ENCODE data around the gene CCDC134.
"Not testable (repeated sequence)": the region's sequence is repeated elsewhere in the genome, so short reads cannot be mapped to it uniquely, and the experiment has no call there.

Gene CCDC134

DNA sequence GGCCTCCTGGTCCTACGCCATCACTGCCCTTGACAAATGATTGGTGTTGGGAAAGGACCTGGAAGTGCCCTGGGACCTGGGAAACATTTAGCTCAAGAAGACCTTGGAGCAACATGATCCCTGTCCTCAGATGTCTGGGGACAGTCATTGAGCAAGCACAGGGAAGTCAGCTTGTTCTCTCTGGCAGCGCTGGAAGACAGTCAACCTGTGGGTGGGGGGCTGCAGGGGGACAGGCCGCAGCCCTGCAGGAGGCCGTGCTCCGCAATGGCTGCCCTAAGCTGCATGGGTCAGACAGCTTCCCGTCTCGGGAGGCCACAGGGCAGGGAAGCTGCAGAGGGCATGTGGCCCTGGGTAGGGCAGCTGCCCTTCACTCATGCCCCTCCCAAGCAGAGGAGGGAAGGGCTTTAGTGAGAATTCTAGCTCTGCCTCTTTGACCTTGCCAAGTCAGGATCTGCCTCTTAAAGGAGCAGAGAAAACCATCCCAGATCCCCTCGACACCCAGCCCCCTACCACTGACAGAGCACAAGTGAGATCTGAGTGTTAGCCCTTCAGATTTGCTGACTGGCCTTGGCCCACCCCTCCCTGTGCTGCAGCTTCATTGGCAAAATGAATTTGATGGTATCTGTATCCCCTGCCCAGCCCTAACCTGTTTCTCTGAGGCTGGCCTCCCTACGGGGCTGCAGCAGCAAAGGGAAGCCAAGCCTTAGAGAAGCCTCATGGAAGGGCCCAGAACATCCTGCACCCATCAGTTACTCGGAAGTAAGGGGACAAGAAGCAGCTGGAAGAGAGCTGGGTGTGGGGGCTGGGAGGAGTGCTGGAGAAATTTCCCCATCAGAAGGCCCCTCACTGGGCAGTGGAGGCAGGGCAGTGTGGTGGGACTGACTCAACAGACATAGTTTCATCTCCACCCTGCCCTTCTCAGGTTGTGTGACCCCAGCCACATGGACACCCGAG, 26.2 kb downstream of the CCDC134 start:
- Mint-ChIP-seq H3K4me1 (peaks cover 39% of the 10 kb centered on the region), H3K36me3 (no peaks in the 10 kb centered on the region), H3K27me3 (no peaks in the 10 kb centered on the region), H3K9me3 (no peaks in the 10 kb centered on the region), H3K27ac (peak overlapping the region; percentile 80), H3K4me3 (no peak overlapping the region)

DNA sequence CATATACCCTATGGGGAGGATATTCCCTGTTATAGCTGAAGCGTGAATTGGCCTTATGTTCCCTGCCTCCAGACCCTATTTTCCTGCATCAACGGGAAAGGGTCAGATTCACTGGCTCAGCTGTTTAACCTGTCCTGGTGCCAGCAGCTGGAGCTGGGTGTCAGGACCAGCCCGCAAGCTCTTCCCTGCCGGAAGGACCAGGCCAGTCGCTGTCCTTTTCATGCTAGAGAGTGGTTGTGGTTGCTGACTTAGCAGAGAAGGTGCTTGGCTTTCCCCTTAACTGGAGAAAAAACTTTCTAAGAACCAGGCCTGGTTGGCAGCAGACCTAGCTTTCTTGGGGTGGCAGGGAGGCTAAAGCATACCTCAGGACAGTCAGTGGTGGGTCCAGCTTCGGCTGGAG, 27.2 kb downstream of the CCDC134 start:
- peaks cover 36% of the 10 kb centered on the region for H3K4me1 Mint-ChIP-seq

DNA sequence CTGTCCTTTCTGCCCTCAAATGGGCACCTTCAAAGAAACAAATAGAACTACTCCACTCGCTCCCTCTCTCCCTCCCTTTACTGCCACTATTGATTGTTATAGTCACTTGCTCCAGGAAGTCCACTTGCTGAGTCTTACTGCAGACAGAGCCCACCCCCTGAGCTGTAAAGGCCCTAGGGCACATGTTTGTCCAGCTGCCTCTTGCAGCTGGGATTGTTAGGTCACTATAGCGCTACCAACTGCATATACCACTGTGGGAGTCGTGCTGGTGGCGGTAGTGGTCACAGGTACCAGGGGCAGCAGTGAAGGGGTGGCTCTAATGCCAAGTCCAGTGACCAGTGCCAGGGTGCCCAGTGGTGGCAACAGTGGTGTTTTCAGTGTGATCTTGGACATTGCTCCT, 28.0 kb downstream of the CCDC134 start:
- H3K27me3 Mint-ChIP-seq = no peaks in the 10 kb centered on the region
- peaks cover 29% of the 10 kb centered on the region for H3K4me1 Mint-ChIP-seq
- H3K4me3 Mint-ChIP-seq = no peak overlapping the region
- no peaks in the 10 kb centered on the region for H3K36me3 Mint-ChIP-seq
- H3K9me3 Mint-ChIP-seq = no peaks in the 10 kb centered on the region
- peak overlapping the region; percentile 20 for H3K27ac Mint-ChIP-seq

More for the DNA sequence above, 27.2 kb downstream of the CCDC134 start:
- H3K4me3 Mint-ChIP-seq = no peak overlapping the region
- no peaks in the 10 kb centered on the region for H3K9me3 Mint-ChIP-seq
- H3K27ac Mint-ChIP-seq = peak overlapping the region; percentile 20
- no peaks in the 10 kb centered on the region for H3K36me3 Mint-ChIP-seq
- no peaks in the 10 kb centered on the region for H3K27me3 Mint-ChIP-seq

DNA sequence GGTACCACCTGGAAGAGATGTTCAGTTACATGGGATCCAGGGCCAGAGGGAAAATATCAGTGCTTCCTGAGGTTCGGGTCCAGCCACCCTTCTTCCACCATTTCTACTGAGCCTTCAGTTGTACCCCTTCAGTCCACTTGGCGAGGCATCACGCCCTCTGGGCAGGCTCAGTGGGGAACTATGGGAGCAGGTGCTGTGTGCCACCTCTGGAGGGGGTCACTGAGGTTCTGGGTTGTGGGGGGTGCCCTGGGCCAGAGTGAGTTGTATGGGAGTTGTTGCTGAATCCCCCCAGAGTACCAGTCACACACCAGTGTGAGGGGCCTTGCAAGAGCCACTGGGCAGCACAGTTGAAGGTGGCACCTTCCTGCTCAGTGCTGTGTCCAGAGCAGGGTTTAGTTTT, 29.7 kb downstream of the CCDC134 start:
- peaks cover 4% of the 10 kb centered on the region for H3K36me3 Mint-ChIP-seq
- H3K4me1 Mint-ChIP-seq = peaks cover 35% of the 10 kb centered on the region
- H3K4me3 Mint-ChIP-seq = no peak overlapping the region
- no peaks in the 10 kb centered on the region for H3K9me3 Mint-ChIP-seq
- H3K27me3 Mint-ChIP-seq = no peaks in the 10 kb centered on the region
- peak overlapping the region; percentile 8 for H3K27ac Mint-ChIP-seq

DNA sequence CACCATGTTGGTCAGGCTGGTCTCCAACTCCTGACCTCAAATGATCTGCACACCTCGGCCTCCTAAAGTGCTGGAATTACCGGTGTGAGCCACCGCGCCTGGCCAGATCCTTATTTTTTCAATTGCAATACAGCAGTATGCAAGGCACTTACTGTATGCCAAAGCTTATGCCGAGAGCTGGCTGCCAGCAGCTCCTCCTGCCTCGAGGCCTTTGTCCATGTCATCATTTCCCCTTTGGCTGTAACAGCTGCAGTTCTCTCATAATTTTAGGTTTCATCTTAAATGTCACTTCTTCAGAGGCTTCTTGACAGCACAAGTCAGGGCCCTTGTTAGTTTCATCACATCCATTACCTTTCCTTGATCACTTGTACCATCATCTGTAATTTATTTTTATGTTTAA, 30.9 kb downstream of the CCDC134 start:
- Mint-ChIP-seq H3K27me3 (no peaks in the 10 kb centered on the region), H3K27ac (peak overlapping the region; percentile 99), H3K4me3 (peak overlapping the region; percentile 91), H3K4me1 (peaks cover 39% of the 10 kb centered on the region), H3K9me3 (no peaks in the 10 kb centered on the region), H3K36me3 (peaks cover 9% of the 10 kb centered on the region)

DNA sequence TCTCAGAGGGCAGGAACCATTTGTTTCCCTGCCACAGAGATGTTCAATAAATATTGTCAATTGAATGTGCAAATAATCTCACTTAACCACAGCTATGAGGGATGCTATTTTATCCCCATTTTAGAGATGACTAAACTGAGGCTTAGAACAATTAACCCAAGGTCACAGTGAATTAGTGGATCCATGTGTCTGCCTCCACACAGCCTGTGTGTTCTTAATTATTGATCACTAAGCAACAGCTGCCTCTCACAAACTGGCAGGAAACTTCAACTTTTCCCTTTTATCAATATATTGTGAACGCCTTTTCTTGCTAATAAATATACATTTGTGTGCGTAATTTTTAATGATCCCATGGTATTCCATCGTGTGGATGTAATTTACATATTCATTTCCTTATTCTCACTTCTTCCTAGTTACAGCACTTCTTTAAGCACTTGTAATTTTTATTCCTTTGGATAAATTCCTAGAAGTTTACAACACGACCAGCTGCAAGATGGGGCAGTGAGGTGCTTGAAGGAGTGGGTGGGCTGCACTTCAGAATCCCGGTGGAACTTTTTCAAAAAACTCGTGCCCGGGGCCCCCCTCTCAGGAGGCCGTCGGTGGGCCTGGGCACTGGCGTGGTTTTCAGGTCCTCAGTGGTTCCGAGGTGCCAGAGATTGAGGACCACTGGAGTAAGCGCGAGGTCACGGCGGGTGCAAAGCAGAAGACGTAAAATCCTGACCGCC, 31.5 kb downstream of the CCDC134 start:
- H3K36me3 Mint-ChIP-seq = peaks cover 15% of the 10 kb centered on the region
- peaks cover 46% of the 10 kb centered on the region for H3K4me1 Mint-ChIP-seq
- peak overlapping the region; percentile 99 for H3K27ac Mint-ChIP-seq
- peak overlapping the region; percentile 91 for H3K4me3 Mint-ChIP-seq
- no peaks in the 10 kb centered on the region for H3K9me3 Mint-ChIP-seq
- H3K27me3 Mint-ChIP-seq = no peaks in the 10 kb centered on the region

DNA sequence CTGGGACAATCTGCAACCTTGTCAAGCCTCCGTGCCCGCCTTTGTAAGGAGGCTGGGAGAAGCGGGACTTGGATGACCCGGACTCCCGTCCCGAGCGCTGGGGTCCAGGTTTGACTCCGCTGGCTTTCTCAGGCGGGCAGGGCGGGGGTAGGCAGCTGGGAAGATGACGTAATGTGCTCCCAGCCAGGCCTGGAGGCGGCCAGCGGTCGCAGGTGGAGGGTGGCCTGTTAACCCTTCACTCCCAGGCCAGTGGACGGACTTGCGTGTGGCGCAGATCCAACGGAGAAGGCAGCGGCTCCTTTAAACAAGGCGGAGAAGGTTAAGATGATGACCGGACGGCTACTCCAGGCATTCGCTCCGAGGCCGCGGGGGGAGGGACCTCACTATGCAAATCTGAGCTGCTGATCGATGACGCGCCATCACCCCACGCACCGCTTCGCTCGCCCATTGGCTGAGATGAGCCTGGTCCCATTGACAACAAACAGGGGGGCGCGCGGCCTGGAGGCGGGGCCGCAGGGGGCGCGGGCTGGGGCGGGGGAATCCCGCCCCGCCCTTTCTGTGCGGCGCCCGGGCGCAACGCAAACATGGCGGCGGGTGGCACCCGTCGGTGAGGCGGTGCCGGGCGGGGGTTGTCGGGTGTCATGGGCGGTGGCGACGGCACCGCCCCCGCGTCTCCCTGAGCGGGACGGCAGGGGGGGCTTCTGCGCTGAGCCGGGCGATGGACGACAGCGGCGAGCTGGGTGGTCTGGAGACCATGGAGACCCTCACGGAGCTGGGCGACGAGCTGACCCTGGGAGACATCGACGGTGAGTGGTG, 32.3 kb downstream of the CCDC134 start, which contains the start of gene SREBF2:
TSS of gene SREBF2 (plus strand) at position 553 of the 816 bp plus-strand sequence. CDS start at position 719, 166 bp downstream.
- Mint-ChIP-seq H3K36me3 (peaks cover 16% of the 10 kb centered on the region), H3K4me3 (peak within 1 kb of the TSS; percentile 97), H3K27me3 (no peaks in the 10 kb centered on the region), H3K27ac (peak within 1 kb of the TSS; percentile 99), H3K9me3 (no peaks in the 10 kb centered on the region), H3K4me1 (peaks cover 47% of the 10 kb centered on the region)

DNA sequence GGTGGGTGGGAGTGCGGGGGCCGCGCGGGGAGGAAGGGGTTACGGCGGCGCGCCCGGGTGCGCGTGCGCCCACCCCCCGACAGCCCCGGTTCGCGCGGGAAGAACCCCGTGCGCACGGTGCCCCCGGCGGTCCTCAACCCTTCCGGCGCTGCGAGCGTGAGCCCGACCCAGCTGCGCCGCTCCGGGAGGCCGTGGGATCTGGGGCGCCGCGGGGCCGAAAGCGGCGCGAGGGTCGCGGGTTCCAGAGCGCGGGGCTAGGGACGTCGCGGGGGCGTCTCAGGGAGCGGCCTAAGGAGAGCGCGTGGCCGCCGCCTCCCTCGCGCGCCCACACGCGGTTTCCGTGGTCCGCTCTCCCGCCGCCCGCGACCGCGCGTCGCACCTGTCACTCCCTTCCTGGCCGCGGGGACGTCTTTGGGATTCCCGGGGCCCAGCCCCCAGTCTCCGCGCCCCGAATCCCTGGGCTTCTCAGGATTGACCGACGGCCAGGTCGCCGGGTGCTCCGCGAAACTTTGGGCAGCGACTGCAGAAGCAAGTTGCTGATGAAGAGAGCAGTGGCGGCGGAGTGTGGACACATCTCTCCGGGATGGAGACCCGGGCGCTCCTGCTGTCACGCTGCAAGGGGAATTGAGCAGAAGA, 33.0 kb downstream of the CCDC134 start:
- no peaks in the 10 kb centered on the region for H3K27me3 Mint-ChIP-seq
- no peaks in the 10 kb centered on the region for H3K9me3 Mint-ChIP-seq
- H3K4me3 Mint-ChIP-seq = peak overlapping the region; percentile 97
- peaks cover 20% of the 10 kb centered on the region for H3K36me3 Mint-ChIP-seq
- H3K27ac Mint-ChIP-seq = peak overlapping the region; percentile 95
- H3K4me1 Mint-ChIP-seq = peaks cover 54% of the 10 kb centered on the region

DNA sequence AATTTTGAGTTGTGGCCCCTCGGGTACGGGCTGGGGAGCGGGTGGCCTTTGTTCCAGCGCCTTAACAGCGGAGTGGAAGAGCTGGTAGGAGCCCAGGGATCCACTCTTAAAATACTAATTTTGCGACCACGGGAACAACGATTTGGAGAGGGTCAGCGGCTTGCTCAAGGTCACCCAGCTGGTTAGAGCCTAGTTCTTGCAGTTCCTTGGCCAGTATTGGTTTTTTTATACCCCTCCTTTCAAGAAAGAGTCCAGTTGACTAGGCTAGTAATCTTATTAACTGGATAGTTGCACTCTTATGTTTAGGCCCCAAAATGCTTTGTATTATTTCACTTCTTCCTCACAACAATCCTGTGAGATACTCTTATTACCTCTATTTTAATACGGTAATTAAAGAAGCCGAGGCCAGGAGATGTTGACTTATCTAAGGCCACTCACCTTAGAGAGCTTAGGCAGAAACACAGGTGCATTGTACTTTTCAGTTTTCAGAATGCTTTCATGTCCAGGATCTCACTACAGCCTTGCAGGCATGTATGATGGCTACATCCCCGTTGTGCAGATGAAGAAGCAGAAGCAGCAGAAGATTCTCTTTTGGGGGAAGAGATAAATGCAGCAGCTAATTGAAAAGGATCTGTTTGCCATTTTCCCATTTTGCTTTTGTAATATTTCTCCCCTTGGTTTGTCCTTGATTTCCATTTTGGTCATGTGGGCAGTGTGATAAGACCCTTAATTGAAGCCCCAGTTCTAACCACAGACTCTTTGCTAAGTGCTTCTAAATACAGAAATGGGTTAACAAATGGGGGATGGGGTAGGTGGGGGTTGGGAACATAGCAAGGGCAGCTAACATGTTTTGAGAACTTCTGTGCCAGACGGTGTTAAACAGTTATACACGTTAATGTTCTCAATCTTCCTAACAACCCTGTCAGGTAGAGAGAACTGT, 33.8 kb downstream of the CCDC134 start:
- no peaks in the 10 kb centered on the region for H3K9me3 Mint-ChIP-seq
- peaks cover 24% of the 10 kb centered on the region for H3K36me3 Mint-ChIP-seq
- peak overlapping the region; percentile 97 for H3K4me3 Mint-ChIP-seq
- H3K27ac Mint-ChIP-seq = peak overlapping the region; percentile 95
- H3K4me1 Mint-ChIP-seq = peaks cover 59% of the 10 kb centered on the region
- H3K27me3 Mint-ChIP-seq = no peaks in the 10 kb centered on the region

DNA sequence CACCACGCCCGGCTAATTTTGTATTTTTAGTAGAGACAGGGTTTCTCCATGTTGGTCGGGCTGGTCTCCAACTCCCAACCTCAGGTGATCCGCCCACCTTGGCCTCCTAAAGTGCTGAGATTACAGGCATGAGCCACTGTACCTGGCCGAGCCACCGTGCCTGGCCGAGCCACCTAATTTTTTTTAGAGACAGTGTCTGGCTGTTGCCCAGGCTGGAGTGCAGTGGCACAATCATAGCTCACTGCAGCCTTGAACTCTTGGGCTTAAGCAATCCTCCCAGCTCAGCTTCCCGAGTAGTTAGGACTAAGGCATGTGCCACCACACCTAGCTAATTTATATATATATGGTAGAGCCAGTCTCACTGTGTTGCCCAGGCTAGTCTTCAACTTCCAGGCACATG, 35.0 kb downstream of the CCDC134 start:
- H3K27me3 Mint-ChIP-seq, H3K4me3 Mint-ChIP-seq, H3K9me3 Mint-ChIP-seq: not testable (repeated sequence)
- Mint-ChIP-seq H3K27ac (peak overlapping the region; percentile 62), H3K4me1 (peaks cover 66% of the 10 kb centered on the region), H3K36me3 (peaks cover 28% of the 10 kb centered on the region)

DNA sequence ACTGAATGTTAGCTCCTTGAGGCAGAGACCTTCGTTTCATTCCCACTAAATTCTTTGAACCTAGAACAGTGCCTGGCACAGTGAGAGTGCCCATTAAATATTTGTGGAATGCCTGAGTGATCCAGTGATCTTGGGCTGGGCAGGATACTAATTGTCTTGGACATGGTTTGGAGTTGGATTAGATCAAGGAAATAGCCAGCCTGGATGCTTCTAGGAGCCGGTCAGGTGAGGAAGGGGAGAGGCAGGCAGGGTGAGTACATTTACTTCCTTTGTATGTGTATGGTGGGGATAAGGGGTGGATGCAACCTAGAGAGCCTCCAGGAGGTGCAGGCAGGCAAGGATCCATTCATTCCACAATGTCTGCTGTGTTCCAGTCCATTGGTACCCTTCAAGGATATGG, 36.1 kb downstream of the CCDC134 start:
- Mint-ChIP-seq H3K4me1 (peaks cover 66% of the 10 kb centered on the region), H3K27me3 (no peaks in the 10 kb centered on the region), H3K36me3 (peaks cover 33% of the 10 kb centered on the region), H3K4me3 (no peak overlapping the region), H3K9me3 (no peaks in the 10 kb centered on the region), H3K27ac (peak overlapping the region; percentile 68)

DNA sequence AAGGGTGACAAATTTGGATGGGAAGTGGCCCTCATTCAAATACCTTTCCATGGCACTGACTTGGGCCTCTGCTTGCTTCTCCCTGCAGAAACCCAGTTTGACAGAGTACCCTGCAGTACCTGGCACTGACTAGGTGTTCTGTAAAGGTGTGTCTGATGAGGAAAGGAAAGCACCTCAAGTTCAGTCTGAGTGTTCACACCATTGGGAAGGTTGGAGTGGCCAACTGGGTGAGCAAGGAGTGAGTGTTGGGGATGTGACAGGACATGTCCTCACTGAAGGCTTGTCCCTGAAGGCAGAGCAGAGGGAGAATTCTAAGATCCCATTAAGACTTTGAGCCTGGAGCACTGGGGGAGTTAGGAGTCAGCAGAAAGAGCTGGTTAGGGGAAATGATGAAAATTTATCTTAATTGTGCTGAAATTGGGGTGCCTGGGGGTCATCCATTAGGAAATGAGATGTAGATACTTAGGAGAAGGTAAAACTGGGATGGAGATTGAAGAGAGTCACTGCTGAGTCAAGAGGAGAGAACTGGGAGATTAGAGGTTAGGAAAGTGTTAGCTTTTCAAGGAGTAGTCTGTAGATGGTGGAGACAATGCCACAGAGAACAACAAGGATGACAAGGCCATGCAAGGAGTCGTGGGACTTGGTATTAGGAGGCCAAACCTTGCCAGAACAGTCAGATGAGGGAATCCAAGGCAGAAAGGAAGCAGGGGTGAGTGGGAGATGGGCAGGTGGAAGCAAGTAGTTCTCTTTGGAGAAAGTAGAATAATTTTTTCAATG, 38.6 kb downstream of the CCDC134 start:
- H3K36me3 Mint-ChIP-seq = peaks cover 34% of the 10 kb centered on the region

DNA sequence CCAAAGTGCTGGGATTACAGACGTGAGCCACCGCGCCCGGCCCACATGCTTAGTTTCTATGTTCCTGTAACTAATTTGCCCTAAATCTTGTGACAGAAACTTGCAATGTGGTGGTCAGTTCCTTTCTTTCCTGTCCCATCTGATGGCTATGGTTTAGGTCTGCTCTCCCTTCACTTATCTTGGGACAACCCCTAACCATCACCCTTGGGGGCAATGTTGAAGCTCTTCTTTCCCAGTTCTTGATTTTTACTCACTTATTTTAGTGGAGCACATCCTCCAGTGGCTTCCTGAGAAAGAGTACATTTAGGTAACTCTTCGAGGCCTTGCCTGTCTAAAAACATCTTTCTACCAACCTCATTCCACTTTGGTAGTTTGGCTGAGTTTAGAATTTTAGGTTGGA, 39.7 kb downstream of the CCDC134 start:
- Mint-ChIP-seq H3K36me3 (peaks cover 34% of the 10 kb centered on the region), H3K9me3 (no peaks in the 10 kb centered on the region), H3K27me3 (no peaks in the 10 kb centered on the region), H3K4me3 (no peak overlapping the region), H3K4me1 (peaks cover 73% of the 10 kb centered on the region), H3K27ac (peak overlapping the region; percentile 62)

More for the DNA sequence above, 38.6 kb downstream of the CCDC134 start:
- H3K27me3 Mint-ChIP-seq = no peaks in the 10 kb centered on the region
- H3K9me3 Mint-ChIP-seq = no peaks in the 10 kb centered on the region
- H3K4me3 Mint-ChIP-seq = no peak overlapping the region
- H3K27ac Mint-ChIP-seq = peak overlapping the region; percentile 85
- peaks cover 72% of the 10 kb centered on the region for H3K4me1 Mint-ChIP-seq

Measured in activated naive CD4-positive, alpha-beta T cell treated with anti-CD3 and anti-CD28 coated beads, Interleukin-2, amount 50 U/mL, for 24 hours (primary cell).